Esophagus (tissue), 2 donors: ENCODE results near the gene NTMT1. TPM values are rescaled to one million over a fixed set of nuclear protein-coding genes. Genes with fewer than 3 reads are reported as not detected.

ENCODE experiments used
- H3K27ac ChIP-seq, 2 donors: one replicate each; pipeline ENCODE4 v1.5.1; 2013; ENCODE audit warnings: low read depth in 2 of 2, mild to moderate bottlenecking in 2 of 2, inconsistent platforms in 1 of 2, low read length in 1 of 2, moderate library complexity in 1 of 2
- H3K27me3 ChIP-seq, 2 donors: one replicate each; pipeline ENCODE4 v1.6.1; 2013; ENCODE audit warnings: low read length in 2 of 2, control low read depth in 1 of 2, mild to moderate bottlenecking in 1 of 2; ENCODE audit not compliant: insufficient read depth in 2 of 2, control insufficient read depth in 1 of 2
- H3K36me3 ChIP-seq, 2 donors: one replicate each; pipeline ENCODE4 v1.6.1; 2013; ENCODE audit warnings: low read length in 1 of 2; ENCODE audit not compliant: control insufficient read depth in 2 of 2, insufficient read depth in 2 of 2
- H3K4me1 ChIP-seq, 2 donors: one replicate each; pipeline ENCODE4 v1.6.1; 2013; ENCODE audit warnings: low read length in 1 of 2; ENCODE audit not compliant: control insufficient read depth in 2 of 2, insufficient read depth in 2 of 2
- H3K4me3 ChIP-seq, 2 donors: one replicate each; pipeline ENCODE4 v1.5.1; 2013; ENCODE audit warnings: low read length in 2 of 2, mild to moderate bottlenecking in 2 of 2, low read depth in 1 of 2, moderate library complexity in 1 of 2
- H3K9me3 ChIP-seq, 2 donors: one replicate each; pipeline ENCODE4 v1.6.1; 2013; ENCODE audit warnings: mild to moderate bottlenecking in 2 of 2, low read depth in 1 of 2, low read length in 1 of 2, moderate library complexity in 1 of 2; ENCODE audit not compliant: control insufficient read depth in 2 of 2, insufficient read depth in 1 of 2
- WGBS, 2 donors: extraction: QIAGEN DNeasy Blood & Tissue Kit; methylation state at CpG; one replicate each; pipeline ENCODE4 v1.1.7; 2013; 5-methylcytosine and 5-hydroxymethylcytosine counted together
- polyA plus RNA-seq, 2 donors: library from polyadenylated mRNA; stranded (reverse); fragments of 200-250 nt; gene quantifications; one replicate each; pipeline ENCODE4 v1.2.3, GENCODE V29; 2013
- donor health status: healthy with polysubstance abuse.
- donor health status: Bipolar disorder and iron deficiency.

Gene NTMT1
- polyA plus RNA-seq, 2 donors, result 14.2 to 30.6 TPM

DNA sequence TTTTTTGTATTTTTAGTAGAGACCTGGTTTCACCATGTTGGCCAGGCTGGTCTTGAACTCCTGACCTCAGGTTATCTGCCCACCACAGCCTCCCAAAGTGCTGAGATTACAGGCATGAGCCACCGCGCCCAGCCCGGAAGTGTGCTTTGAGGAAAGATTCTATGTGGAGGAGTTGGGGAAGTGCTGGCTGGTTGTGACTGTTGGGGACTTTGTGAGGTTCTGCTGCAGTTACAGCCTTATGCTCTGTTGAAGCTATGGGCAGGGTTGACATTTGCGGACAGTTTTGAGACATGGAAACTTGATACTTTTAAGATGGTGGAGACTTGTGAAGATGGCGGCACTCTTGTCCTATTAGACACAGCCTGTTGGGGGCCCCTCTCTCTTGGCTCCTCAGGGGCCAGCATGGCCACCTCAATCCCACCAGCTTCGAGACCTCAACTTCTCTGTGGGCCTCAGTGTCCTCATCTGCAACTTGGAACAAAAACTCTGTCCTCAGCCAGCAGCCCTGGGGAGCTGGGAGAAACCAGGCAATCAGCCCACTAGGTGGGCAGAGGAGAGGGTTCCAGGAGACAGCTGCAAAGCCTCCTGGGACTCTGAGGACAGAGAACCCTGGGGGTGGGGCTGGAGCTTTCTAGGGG is 29.9 kb upstream of the NTMT1 start:
- Histone ChIP-seq H3K9me3 (no peaks in the 10 kb centered on the region), H3K4me1 (peaks cover 0 to 7% of the 10 kb centered on the region in 2 donors), H3K27me3 (no peaks in the 10 kb centered on the region), H3K27ac (peak overlapping the region; percentile 7 to 77), H3K36me3 (no peaks in the 10 kb centered on the region), H3K4me3 (no peak overlapping the region)
- 83 to 85% methylated on average over 6 of the region's 6 CpGs for WGBS, 2 donors

DNA sequence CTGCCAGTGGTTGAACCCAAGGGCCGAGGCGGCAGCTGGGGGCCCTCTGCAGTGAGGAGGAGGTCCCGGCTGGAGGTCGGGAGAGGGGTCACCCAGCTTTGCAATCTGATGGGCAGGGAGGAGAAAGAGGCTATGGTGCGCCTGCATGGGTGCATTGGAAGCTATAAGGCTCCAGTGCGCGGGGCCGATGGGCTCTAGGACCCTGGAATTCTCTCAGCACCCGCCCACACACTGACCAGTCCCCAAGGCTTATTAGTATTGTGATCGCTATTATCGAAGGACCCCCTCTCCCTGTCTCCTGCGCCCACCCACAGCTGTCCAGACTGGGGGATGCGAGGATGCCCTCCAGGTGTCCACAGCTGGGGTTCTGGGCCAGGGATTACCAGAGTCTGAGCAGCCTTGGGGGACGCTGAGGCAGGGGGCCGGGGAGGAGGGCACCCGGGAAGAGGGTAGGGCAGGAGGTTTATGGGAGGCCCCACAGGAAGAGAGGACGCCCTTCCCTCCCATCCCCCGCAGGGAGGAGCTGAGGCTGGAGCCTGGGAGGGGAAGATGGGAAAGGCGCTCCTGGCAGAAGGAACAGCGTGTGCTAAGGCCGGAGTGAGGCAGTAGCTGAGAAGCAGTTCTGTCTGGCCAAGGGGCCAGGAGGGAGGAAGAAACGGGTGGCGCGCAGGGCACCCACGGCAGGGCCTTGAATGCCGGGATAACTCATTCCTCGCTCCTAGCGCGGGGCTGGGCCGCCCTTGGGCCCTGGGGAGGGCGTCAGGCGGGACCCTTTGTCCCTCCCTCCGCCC is 29.2 kb upstream of the NTMT1 start:
- peaks cover 0 to 7% of the 10 kb centered on the region in 2 donors for H3K4me1 ChIP-seq
- H3K36me3 ChIP-seq, result no peaks in the 10 kb centered on the region
- peak overlapping the region; percentile 77 to 83 for H3K27ac ChIP-seq
- no peaks in the 10 kb centered on the region for H3K27me3 ChIP-seq
- 33 to 48% methylated on average over 23 to 33 of the region's 33 CpGs for WGBS, 2 donors
- peak overlapping the region; percentile 2 to 43 for H3K4me3 ChIP-seq
- H3K9me3 ChIP-seq, result no peaks in the 10 kb centered on the region

DNA sequence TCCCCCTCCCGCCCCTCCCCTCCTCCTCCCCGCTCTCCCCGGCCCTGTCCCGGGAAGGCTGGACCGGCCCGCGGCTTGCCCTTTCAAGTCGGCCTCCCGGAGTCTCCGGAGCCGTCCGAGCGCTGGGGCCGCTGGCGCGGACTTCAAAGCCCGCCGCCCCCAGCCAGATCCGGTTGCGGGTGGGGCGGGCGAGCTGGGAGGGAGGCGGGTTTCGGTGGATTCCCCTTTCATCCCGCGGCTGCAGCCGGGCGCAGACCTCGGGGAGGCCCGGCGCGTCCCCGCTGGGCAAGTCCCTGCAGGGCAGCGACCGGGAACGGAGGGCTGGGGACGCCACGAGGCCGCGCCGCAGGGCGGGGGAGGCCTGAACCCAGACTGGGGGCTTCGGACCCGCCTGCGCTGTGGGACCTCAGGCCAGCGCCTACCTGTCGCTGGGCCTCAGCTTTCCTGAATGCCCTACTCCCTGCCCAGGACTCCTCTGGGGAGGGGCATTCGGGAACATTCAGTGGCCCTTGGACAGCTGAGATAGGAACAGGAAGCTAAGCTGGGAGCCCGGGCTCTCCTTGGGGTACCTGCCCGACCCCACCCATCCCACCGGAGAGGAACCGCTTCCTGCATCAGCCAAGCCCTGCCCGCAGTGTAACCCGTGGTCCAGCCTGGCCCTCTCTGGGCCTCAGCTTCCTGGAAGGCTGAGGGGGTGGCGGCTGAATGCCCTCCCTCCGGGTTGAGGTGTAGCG is 28.4 kb upstream of the NTMT1 start:
- H3K4me3 ChIP-seq, result peak overlapping the region; percentile 43
- WGBS, 2 donors, result 4% methylated on average over 45 to 56 of the region's 57 CpGs
- H3K27me3 ChIP-seq, result no peaks in the 10 kb centered on the region
- H3K36me3 ChIP-seq, result no peaks in the 10 kb centered on the region
- peaks cover 0 to 7% of the 10 kb centered on the region in 2 donors for H3K4me1 ChIP-seq
- peak overlapping the region; percentile 77 to 83 for H3K27ac ChIP-seq
- H3K9me3 ChIP-seq, result no peaks in the 10 kb centered on the region

DNA sequence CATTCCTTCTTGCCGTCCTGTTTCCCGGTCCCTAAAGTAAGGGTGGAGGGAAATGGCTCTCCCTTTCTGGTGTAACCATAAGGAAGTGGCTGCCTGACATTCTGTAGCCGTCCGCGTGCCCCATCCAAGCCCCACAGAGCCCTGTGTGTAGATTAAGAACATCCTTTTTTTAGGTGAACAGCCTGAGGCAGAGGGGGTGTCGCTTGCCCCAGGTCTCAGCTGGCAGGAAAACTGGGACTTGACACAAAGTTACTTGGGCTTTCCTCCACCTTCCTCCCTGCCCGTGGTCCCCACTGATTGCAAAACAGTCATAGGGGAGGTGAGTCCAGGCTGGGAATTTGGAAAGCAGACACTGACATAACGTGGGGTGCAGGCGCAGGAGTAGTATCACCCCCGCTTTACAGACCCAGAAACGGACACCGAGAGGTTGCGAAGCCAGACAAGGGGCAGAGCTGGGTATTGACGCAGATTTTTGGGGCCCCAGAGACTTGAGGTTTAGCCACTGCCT is 27.8 kb upstream of the NTMT1 start:
- H3K4me3 ChIP-seq, result no peak overlapping the region
- H3K27ac ChIP-seq, result peak overlapping the region; percentile 77 to 83
- H3K27me3 ChIP-seq, result no peaks in the 10 kb centered on the region
- H3K4me1 ChIP-seq, result peaks cover 0 to 7% of the 10 kb centered on the region in 2 donors
- no peaks in the 10 kb centered on the region for H3K36me3 ChIP-seq
- 62 to 63% methylated on average over 14 of the region's 14 CpGs for WGBS, 2 donors
- no peaks in the 10 kb centered on the region for H3K9me3 ChIP-seq

DNA sequence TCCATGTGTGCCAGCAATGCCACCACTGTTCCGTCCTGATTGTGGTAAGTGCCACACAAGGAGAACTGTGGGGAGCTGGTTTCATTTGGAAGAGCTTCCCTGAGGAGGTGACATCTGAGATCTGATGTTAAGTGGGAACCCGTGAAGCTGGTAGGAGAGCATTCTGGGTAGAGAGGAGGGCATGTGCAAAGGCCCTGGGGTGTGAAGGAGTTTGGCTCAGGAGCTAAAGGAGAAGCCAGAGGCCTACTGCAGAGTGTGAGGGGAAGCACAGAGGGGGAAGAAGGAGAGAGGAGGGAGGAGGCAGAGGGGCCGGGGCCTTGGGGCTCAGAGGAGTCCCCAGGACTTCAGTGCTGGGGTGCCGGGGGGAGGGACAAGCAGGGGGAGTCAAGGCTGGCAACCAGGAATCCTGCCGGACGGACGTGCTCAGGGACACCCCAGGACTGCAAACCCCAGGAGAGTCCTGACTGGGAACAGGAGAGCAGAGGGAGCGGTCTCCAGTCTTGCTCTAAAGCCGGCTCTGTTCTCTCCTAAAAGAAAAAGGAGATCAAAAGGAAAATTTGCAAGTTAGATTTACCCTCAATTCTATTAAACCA is 24.8 kb upstream of the NTMT1 start:
- H3K4me1 ChIP-seq, result peaks cover 0 to 7% of the 10 kb centered on the region in 2 donors
- no peaks in the 10 kb centered on the region for H3K27me3 ChIP-seq
- WGBS, 2 donors, result 80 to 81% methylated on average over 9 of the region's 9 CpGs
- H3K4me3 ChIP-seq, result no peak overlapping the region
- no peak overlapping the region for H3K27ac ChIP-seq
- no peaks in the 10 kb centered on the region for H3K9me3 ChIP-seq
- H3K36me3 ChIP-seq, result no peaks in the 10 kb centered on the region

DNA sequence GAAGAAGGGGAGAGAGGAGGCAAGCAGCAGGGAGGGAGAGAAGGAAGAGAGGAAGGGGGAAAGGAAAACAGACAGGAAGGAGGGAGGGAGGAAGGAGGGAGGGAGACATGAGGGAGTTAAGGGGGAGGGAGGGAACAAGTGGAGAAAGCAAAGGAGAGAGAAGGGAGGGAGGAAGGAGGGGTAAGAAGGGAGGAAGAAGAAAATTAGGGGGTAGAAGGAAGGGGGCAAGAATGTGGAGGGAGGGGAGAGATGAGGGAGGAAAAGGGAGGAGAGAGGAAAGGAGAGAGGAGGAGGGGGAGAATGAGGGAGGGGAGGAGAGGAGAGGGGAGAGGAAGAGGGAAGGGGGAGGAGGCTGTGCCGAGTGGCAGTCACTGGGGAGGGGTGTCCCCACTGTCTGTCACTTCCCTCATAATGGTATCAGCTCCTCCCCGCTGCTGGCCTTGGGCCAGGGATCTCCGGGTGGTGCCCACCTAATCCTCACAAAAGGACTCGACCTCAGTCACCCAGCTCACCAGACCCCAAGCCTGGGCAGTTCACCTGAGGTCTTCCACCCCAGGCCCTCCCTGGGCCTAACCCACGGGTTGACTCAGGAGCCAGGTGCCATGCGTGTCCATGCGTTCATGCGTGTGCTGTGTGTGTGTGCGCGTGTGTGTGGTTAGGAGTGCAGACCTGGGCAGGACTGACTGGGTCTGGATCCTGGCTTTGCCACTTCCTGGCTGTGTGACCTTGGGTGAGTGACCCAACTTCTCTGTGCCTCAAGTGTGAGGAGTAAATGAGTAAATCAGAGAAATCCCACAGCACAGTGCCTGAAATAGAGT is 23.2 kb upstream of the NTMT1 start:
- Histone ChIP-seq H3K4me1 (peaks cover 0 to 11% of the 10 kb centered on the region in 2 donors), H3K36me3 (no peaks in the 10 kb centered on the region), H3K9me3 (no peaks in the 10 kb centered on the region), H3K27ac (no peak overlapping the region), H3K4me3 (no peak overlapping the region), H3K27me3 (no peaks in the 10 kb centered on the region)
- 61 to 63% methylated on average over 9 to 10 of the region's 10 CpGs for WGBS, 2 donors

DNA sequence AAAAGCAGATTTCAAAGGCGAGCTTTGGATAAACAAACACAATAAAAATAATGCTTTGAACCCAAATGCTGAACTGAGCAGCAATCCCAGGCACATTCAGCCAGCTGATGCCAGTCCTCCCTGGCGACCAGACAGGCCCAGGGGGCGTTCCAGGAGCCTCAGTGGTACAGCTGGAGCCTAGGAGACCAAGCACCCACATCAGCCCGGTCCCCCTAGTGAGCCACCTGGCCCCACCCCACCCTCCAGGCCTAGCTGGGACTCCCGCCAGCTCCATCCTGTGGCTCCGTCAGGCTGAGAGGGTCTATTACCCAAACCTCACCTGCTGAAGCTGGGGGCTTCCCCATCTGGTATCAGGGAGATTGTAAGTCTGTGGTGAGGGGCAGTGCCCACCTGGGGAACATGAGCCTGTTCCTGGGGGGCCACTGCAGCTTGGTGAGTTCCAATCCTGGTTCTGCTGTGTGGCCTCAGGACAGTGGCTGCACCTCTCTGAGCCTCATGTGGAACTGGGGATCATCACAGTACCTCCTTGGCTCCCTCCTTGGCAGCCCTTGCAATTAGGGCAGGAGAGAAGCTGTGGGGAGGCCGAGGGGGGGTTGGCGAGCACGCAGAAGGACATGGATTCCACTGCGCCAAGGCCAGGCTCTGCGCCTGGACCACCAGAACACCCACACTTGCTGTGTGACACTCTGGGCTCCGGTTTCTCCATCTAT is 21.8 kb upstream of the NTMT1 start:
- no peaks in the 10 kb centered on the region for H3K27me3 ChIP-seq
- H3K9me3 ChIP-seq, result no peaks in the 10 kb centered on the region
- WGBS, 2 donors, result 71 to 74% methylated on average over 12 of the region's 12 CpGs
- no peak overlapping the region for H3K27ac ChIP-seq
- H3K36me3 ChIP-seq, result no peaks in the 10 kb centered on the region
- peaks cover 3 to 13% of the 10 kb centered on the region in 2 donors for H3K4me1 ChIP-seq
- no peak overlapping the region for H3K4me3 ChIP-seq

DNA sequence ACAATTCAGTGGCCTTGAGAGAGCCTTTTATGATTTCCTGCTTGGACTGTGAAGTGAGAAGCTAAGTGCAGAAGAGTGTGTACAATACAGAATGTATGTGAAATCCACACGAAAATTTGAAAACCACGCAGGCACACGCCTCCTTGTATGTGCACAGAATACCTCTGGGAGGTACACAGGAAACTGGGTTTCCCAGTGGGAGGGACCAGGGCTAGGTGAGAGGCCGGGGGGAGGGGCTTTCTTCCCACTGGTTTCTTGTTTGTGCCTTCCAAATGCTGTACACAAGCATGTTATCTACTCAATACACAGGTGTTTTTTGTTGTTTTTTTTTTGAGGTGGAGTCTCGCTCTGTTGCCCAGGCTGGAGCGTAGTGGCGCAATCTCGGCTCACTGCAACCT is 21.2 kb upstream of the NTMT1 start:
- Histone ChIP-seq H3K27ac (no peak overlapping the region), H3K4me1 (peaks cover 3 to 15% of the 10 kb centered on the region in 2 donors), H3K36me3 (no peaks in the 10 kb centered on the region), H3K4me3 (no peak overlapping the region), H3K9me3 (no peaks in the 10 kb centered on the region), H3K27me3 (no peaks in the 10 kb centered on the region)
- WGBS, 2 donors, result 54 to 61% methylated on average over 8 of the region's 8 CpGs
